Brain microvascular endothelial cell (primary cell): ENCODE data around the gene RAD51.
"Not testable (repeated sequence)": the region's sequence is repeated elsewhere in the genome, so short reads cannot be mapped to it uniquely, and the experiment has no call there.

Experiments used
- DNase-seq: peaks from one replicate; pipeline ENCODE4 v3.0.0-alpha.2; 2020
- H3K27ac ChIP-seq: fragments of 250-450 bp; sonication (Bioruptor Pico); 2 replicates; pipeline ENCODE4 v1.5.1; 2020; ENCODE audit warnings: mild to moderate bottlenecking, moderate library complexity
- H3K27me3 ChIP-seq: fragments of 250-450 bp; sonication (Bioruptor Pico); replicated peaks from 2 replicates; pipeline ENCODE4 v1.5.1; 2020; ENCODE audit warnings: mild to moderate bottlenecking
- H3K36me3 ChIP-seq: fragments of 250-450 bp; sonication (Bioruptor Pico); replicated peaks from 2 replicates; pipeline ENCODE4 v1.5.1; 2020; ENCODE audit warnings: mild to moderate bottlenecking
- H3K4me3 ChIP-seq: 2 replicates; pipeline ENCODE4 v1.5.1; 2011; ENCODE audit warnings: low read depth, mild to moderate bottlenecking, control low read depth, low read length, moderate library complexity
- in situ Hi-C: cut with HindIII; loops from 2 replicates; pipeline ENCODE4 v1.10.0; 2017; ENCODE audit warnings: low sequenced_read_pairs, low pct_ligation_motif_present
- TF ChIP-seq, protein P1 (sequence below): IDR thresholded peaks from 2 replicates; pipeline ENCODE4 v1.5.1; 2011; ENCODE audit warnings: low read depth, mild to moderate bottlenecking, moderate library complexity, low read length, control low read depth, inconsistent platforms; ENCODE audit errors: missing control alignments

The RAD51 gene

GRCh38 chr15:40680151-40680550, 14.8 kb upstream of the RAD51 start:
- Histone ChIP-seq H3K27me3 (no peaks in the 10 kb centered on the region), H3K4me3 (no peak overlapping the region), H3K27ac (no peak overlapping the region), H3K36me3 (no peaks in the 10 kb centered on the region)
- in situ Hi-C loops, result no loop called here
- no peak for DNase-seq
- TF ChIP-seq, protein P1, sequence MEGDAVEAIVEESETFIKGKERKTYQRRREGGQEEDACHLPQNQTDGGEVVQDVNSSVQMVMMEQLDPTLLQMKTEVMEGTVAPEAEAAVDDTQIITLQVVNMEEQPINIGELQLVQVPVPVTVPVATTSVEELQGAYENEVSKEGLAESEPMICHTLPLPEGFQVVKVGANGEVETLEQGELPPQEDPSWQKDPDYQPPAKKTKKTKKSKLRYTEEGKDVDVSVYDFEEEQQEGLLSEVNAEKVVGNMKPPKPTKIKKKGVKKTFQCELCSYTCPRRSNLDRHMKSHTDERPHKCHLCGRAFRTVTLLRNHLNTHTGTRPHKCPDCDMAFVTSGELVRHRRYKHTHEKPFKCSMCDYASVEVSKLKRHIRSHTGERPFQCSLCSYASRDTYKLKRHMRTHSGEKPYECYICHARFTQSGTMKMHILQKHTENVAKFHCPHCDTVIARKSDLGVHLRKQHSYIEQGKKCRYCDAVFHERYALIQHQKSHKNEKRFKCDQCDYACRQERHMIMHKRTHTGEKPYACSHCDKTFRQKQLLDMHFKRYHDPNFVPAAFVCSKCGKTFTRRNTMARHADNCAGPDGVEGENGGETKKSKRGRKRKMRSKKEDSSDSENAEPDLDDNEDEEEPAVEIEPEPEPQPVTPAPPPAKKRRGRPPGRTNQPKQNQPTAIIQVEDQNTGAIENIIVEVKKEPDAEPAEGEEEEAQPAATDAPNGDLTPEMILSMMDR, result no peak

- in situ Hi-C loops, H3K4me3 ChIP-seq, H3K36me3 ChIP-seq: not testable (repeated sequence)
Measured at GRCh38 chr15:40680959-40681358, 14.0 kb upstream of the RAD51 start.

DNA sequence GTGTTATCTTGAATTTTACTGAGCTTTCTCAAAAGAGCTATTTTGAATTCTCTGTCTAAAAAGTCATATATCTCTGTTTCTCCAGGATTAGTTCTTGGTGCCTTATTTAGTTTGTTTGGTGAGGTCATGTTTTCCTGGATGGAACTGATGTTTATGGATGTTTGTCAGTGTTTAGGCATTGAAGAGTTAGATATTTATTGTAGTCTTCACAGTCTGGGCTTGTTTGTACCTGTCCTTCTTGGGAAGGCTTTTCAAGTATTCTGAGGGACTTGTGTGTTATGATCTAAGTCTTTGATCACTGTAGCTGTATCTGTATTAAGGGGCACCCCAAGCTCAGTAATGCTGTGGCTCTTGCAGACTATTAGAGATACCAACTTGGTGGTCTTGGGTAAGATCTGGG, 10.6 kb upstream of the RAD51 start:
- TF ChIP-seq, protein P1, result no peak
- H3K4me3 ChIP-seq, result no peak overlapping the region
- in situ Hi-C loops, result no loop called here
- no peaks in the 10 kb centered on the region for H3K27me3 ChIP-seq
- no peak overlapping the region for H3K27ac ChIP-seq
- no peak for DNase-seq
- H3K36me3 ChIP-seq, result no peaks in the 10 kb centered on the region

More at GRCh38 chr15:40680959-40681358, 14.0 kb upstream of the RAD51 start:
- not testable (repeated sequence) for H3K27me3 ChIP-seq, DNase-seq, H3K27ac ChIP-seq

DNA sequence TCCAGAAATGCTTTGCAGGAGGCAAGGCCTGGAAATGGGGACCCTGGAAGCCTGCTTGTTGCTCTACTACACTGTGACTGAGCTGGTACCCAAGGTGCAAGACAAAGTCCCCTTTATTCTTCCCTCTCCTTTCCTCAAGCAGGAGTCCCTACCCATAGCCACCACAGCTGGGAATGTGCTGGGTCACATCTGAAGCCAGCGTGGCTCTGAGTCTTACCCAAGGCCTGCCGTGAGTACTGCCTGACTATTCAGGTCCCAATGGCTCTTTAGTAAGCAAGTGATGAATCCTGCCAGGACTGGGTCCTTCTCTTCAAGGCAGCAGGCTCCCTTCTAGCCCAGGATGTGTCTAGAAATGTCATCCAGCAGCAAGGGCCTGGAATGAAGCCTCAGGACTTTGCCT, 9.6 kb upstream of the RAD51 start:
- Histone ChIP-seq H3K4me3 (no peak overlapping the region), H3K27ac (no peak overlapping the region), H3K27me3 (no peaks in the 10 kb centered on the region), H3K36me3 (no peaks in the 10 kb centered on the region)
- TF ChIP-seq, protein P1, result no peak
- in situ Hi-C loops, result no loop called here
- DNase-seq, result no peak

DNA sequence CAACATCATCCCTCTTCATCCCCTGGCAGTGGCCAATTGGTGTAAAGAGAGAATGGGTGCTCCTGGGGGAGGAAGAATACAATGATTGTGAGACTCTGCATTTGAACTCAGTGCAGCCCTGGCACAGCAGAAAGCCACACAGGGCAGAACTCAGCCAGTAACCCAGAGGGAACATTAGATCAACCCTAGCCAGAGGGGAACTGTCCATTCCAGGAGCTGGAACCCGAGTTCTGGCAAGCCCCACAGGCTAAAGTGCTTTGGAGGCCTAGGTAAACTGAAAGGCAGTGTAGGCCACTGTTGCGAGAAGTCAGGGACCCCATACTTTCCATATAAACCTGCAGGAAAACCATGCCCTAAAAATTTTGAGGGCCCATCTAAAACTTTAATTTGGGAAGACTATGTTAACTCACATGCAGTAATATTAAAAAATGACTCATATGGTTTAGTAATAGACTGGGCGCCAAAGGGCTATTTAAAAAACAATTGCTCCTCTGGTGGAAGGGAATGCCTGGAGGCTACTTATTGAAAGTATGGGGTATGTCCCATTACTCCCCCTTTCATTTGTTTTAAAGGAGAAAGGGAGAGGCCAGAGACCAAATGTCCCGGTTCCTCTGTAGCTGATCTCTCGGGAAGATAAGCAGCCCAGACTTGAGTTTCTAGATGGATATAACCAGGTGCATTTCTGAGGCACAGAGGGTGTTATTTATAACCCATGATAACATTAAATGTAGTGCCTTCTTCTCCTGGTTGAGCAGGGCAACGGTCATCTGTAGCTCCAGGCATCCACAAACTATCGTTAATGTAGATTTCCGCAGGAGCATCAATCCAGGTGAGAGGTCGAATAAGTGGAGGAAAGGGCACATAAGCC, 5.8 kb upstream of the RAD51 start:
- no peak overlapping the region for H3K4me3 ChIP-seq
- H3K36me3 ChIP-seq, result no peaks in the 10 kb centered on the region
- no peak overlapping the region for H3K27ac ChIP-seq
- H3K27me3 ChIP-seq, result no peaks in the 10 kb centered on the region
- TF ChIP-seq, protein P1, result no peak
- DNase-seq, result no peak
- in situ Hi-C loops, result no loop called here

DNA sequence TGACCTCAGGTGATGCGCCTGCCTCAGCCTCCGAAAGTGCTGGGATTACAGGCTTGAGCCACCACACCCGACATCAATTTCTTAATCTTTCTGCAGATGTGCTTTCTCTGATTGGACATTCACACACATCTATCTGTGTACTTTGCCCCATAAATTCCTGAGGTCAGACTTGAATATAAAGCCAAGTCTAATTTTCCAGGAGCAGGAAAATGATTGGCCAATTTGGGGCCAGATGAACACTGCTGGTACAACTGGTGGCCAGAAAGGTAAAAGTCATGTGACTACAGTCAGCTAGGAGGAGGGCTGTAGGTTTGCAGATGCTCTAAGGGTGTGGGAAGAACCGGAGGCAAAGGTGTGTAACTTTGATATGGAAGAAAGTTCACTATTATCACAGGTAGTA, 3.2 kb upstream of the RAD51 start:
- DNase-seq, result no peak
- in situ Hi-C loops, result no loop called here

More for the DNA sequence above, 3.2 kb upstream of the RAD51 start:
- TF ChIP-seq, protein P1, result no peak
- Histone ChIP-seq H3K4me3 (no peak overlapping the region), H3K36me3 (no peaks in the 10 kb centered on the region), H3K27ac (no peak overlapping the region), H3K27me3 (no peaks in the 10 kb centered on the region)
